ENCODE measurements around the gene ZHX3. TPM values are rescaled to one million over a fixed set of nuclear protein-coding genes. Genes with fewer than 3 reads are reported as not detected.

ZHX3 gene
- total and polyA plus RNA-seq, 10 of the 15 experiments (the other 5 are each of a cell fraction or from before 2014, with no cell fraction given) = 1.3 to 14.0 (median 5.0) TPM

DNA sequence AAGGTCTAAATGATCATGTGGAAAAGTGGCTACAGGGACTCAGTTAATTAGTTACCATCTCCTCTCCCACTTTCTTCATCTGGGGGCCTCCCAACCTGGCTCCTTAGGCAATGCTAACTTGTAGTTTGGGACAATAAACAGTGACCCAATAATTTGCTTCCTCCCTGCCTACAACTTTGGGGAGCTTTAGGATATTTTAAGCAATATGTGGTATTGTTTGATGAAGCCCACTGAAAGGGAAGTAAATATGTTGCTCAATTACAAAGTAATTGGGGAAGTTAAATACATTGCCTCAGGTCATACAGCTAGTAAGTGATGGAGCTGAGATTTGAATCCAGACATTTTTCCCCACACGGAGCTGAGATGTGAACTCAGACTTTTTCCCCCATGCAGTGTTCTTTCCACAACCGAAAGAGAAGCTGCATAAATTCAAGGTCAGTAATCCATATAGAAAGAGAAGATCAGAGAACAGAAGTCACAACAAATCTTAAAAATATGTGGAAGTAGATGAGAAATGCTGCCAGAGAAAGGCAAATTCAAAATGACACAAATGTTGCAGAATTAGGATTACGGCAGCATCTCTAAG, 26.6 kb downstream of the ZHX3 start:
- in situ Hi-C loops (cut with MboI) = no loop called here
- Histone ChIP-seq H3K4me2 (ENCODE audit: control insufficient read depth, insufficient read depth) (no peak overlapping the region), H2AFZ (ENCODE audit: control insufficient read depth, low read depth, low read length) (no peak overlapping the region), H3K9me3 (replicated peaks; ENCODE audit: control insufficient read depth, insufficient read depth, low read length) (no peaks in the 10 kb centered on the region; the same call in 1 of the 3 replicates), H3K27ac (ENCODE audit: control insufficient read depth, insufficient read depth) (no peak overlapping the region), H3K36me3 (ENCODE audit: control insufficient read depth in 2 of 2, insufficient read depth in 2 of 2, low read length in 1 of 2) (no peaks in the 10 kb centered on the region), H3K4me1 (ENCODE audit: control insufficient read depth, insufficient read depth, low read length) (no peaks in the 10 kb centered on the region), H3K4me3 (no peak overlapping the region), H3K27me3 (replicated peaks in 1 of 2; ENCODE audit: control insufficient read depth in 2 of 2, insufficient read depth in 2 of 2, low read length in 1 of 2) (no peaks in the 10 kb centered on the region), H3K79me2 (ENCODE audit: control insufficient read depth, insufficient read depth, low read length) (no peaks in the 10 kb centered on the region), H3K9ac (ENCODE audit: control insufficient read depth, insufficient read depth, low read length) (no peak overlapping the region), H4K20me1 (ENCODE audit: control insufficient read depth, insufficient read depth) (no peaks in the 10 kb centered on the region)
- FAIRE-seq (no peak), DNase-seq (ENCODE audit: low read depth, low spot score) (no peak), ATAC-seq (no peak)
- intact Hi-C loops (cut with micrococcal nuclease; ENCODE audit: unreplicated experiment) = no loop called here
- SMC1A ChIA-PET (ENCODE audit: uncharacterized antibody, unreplicated experiment) = interaction anchor here (0.7 to 1.4 kb wide), 2 partner anchors 20 to 190 kb away, joined by 3 read pairs; no protein-coding TSS in a partner anchor
- POLR2A ChIA-PET = interaction anchor here (1.5 kb wide), 1 partner anchor 15 kb away, joined by 6 read pairs; no protein-coding TSS in a partner anchor
- no TSS peak for BruUV-seq (replicated peaks)
- RAD21 ChIA-PET (ENCODE audit: unreplicated experiment) = no interaction called here
- no peak for TF ChIP-seq SREBF2 (IDR thresholded peaks at IDR 0.05; ENCODE audit: low read length)
- WGBS (ENCODE audit: insufficient coverage, insufficient replicate concordance, low lambda C conversion rate, missing lambda C conversion rate) = 92% methylated on average over 3 of the region's 3 CpGs
- CTCF ChIA-PET = interaction anchor here (0.9 kb wide), 1 partner anchor 15 kb away, joined by 3 read pairs; no protein-coding TSS in a partner anchor

DNA sequence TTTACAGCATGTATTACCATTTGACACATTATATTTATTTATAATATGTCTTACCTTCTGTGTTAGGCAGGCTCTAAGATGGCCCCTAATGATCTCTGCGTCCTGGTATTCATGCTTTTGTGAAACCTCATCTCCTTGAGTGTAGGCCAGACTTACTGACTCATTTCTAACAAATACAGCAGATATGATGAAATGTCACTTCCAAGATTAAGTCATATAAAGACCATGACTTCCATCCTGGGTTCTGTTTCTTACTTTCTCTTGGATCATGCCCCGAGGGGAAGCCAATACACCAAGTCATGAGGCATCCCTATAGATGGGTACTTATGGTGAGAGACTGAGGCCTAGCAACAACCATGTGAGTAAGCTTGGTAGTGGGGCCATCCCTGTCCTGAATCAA, 30.2 kb downstream of the ZHX3 start:
- FAIRE-seq = no peak
- ChIA-PET CTCF (no interaction called here), RAD21 (ENCODE audit: unreplicated experiment) (no interaction called here), SMC1A (ENCODE audit: uncharacterized antibody, unreplicated experiment) (interaction anchor here (0.9 kb wide), 1 partner anchor 518 kb away, joined by 3 read pairs; no protein-coding TSS in a partner anchor), POLR2A (no interaction called here)
- no peaks in the 10 kb centered on the region; the same call in 1 of the 3 replicates for H3K9me3 ChIP-seq (replicated peaks; ENCODE audit: control insufficient read depth, insufficient read depth, low read length)
- H2AFZ ChIP-seq (ENCODE audit: control insufficient read depth, low read depth, low read length) = no peak overlapping the region
- ATAC-seq = no peak
- 61% methylated on average over 2 of the region's 2 CpGs for WGBS (ENCODE audit: insufficient coverage, insufficient replicate concordance, low lambda C conversion rate, missing lambda C conversion rate)
- intact Hi-C loops (cut with micrococcal nuclease; ENCODE audit: unreplicated experiment) = no loop called here
- in situ Hi-C loops (cut with MboI) = no loop called here
- no peak overlapping the region for H3K9ac ChIP-seq (ENCODE audit: control insufficient read depth, insufficient read depth, low read length)
- no peaks in the 10 kb centered on the region for H3K4me1 ChIP-seq (ENCODE audit: control insufficient read depth, insufficient read depth, low read length)
- TF ChIP-seq SMC3 (IDR thresholded peaks at IDR 0.05; ENCODE audit: borderline replicate concordance, low read length) = no peak
- TF ChIP-seq, protein P1, sequence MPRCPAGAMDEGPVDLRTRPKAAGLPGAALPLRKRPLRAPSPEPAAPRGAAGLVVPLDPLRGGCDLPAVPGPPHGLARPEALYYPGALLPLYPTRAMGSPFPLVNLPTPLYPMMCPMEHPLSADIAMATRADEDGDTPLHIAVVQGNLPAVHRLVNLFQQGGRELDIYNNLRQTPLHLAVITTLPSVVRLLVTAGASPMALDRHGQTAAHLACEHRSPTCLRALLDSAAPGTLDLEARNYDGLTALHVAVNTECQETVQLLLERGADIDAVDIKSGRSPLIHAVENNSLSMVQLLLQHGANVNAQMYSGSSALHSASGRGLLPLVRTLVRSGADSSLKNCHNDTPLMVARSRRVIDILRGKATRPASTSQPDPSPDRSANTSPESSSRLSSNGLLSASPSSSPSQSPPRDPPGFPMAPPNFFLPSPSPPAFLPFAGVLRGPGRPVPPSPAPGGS (IDR thresholded peaks at IDR 0.05; ENCODE audit: borderline replicate concordance, insufficient read depth, low read depth, low read length, poor library complexity, severe bottlenecking) = no peak
- no peak for TF ChIP-seq PAX8 (IDR thresholded peaks at IDR 0.05)
- TF ChIP-seq, protein P2, sequence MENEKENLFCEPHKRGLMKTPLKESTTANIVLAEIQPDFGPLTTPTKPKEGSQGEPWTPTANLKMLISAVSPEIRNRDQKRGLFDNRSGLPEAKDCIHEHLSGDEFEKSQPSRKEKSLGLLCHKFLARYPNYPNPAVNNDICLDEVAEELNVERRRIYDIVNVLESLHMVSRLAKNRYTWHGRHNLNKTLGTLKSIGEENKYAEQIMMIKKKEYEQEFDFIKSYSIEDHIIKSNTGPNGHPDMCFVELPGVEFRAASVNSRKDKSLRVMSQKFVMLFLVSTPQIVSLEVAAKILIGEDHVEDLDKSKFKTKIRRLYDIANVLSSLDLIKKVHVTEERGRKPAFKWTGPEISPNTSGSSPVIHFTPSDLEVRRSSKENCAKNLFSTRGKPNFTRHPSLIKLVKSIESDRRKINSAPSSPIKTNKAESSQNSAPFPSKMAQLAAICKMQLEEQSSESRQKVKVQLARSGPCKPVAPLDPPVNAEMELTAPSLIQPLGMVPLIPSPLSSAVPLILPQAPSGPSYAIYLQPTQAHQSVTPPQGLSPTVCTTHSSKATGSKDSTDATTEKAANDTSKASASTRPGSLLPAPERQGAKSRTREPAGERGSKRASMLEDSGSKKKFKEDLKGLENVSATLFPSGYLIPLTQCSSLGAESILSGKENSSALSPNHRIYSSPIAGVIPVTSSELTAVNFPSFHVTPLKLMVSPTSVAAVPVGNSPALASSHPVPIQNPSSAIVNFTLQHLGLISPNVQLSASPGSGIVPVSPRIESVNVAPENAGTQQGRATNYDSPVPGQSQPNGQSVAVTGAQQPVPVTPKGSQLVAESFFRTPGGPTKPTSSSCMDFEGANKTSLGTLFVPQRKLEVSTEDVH (IDR thresholded peaks at IDR 0.05; ENCODE audit: low read depth, partially characterized antibody) = no peak
- TF ChIP-seq SIN3A (IDR thresholded peaks at IDR 0.05; ENCODE audit: low read depth, low read length) = no peak
- TF ChIP-seq CREM (IDR thresholded peaks at IDR 0.05; ENCODE audit: low read depth) = no peak
- TF ChIP-seq ETV6 (conservative IDR thresholded peaks at IDR 0.05 in 1 of 2, IDR thresholded peaks at IDR 0.05 in 1 of 2; ENCODE audit: borderline replicate concordance in 1 of 2, low read depth in 1 of 2) = no peak
- no peak for DNase-seq (ENCODE audit: low read depth, low spot score)
- H3K4me2 ChIP-seq (ENCODE audit: control insufficient read depth, insufficient read depth) = no peak overlapping the region
- no peaks in the 10 kb centered on the region for H4K20me1 ChIP-seq (ENCODE audit: control insufficient read depth, insufficient read depth)
- no peak overlapping the region for H3K4me3 ChIP-seq
- H3K79me2 ChIP-seq (ENCODE audit: control insufficient read depth, insufficient read depth, low read length) = no peaks in the 10 kb centered on the region
- no TSS peak for BruUV-seq (replicated peaks)
- no peak overlapping the region for H3K27ac ChIP-seq (ENCODE audit: control insufficient read depth, insufficient read depth)
- H3K27me3 ChIP-seq (replicated peaks in 1 of 2; ENCODE audit: control insufficient read depth in 2 of 2, insufficient read depth in 2 of 2, low read length in 1 of 2) = no peaks in the 10 kb centered on the region
- no peaks in the 10 kb centered on the region for H3K36me3 ChIP-seq (ENCODE audit: control insufficient read depth in 2 of 2, insufficient read depth in 2 of 2, low read length in 1 of 2)
